ENCODE results near the gene CXXC5. TPM values are rescaled to one million over a fixed set of nuclear protein-coding genes. Genes with fewer than 3 reads are reported as not detected.

Gene CXXC5
- total and polyA plus RNA-seq, 8 donors = 18.3 to 101 (median 26.5) TPM

DNA sequence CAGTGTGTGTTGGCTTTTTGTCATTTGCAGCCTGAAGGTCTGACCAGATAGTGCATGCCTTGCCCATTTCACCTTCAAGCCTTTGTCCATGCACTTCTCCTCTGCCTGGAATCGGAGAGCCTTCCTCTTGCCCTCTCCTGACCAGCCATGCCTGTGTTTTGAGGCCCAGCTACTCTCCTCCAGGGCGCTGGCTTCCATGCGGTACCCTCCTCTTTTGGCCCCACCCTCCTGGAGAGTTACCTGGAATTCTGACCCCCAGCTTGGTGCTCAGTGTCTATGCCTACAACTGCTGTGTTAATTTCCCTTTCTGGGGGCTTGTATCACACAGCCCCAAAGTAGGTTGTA lies 52.5 kb downstream of the CXXC5 start:
- no peaks in the 10 kb centered on the region for H3K9me3 ChIP-seq
- 78 to 87% (median 80%) methylated on average over 3 of the region's 3 CpGs for WGBS, 5 donors
- no peaks in the 10 kb centered on the region for H3K36me3 ChIP-seq
- H3K4me1 ChIP-seq = peaks cover 36 to 50% (median 45%) of the 10 kb centered on the region in 4 donors
- peak overlapping the region in 1 of 5 donors; percentile 5 for H3K27ac ChIP-seq
- TF ChIP-seq, protein P1, sequence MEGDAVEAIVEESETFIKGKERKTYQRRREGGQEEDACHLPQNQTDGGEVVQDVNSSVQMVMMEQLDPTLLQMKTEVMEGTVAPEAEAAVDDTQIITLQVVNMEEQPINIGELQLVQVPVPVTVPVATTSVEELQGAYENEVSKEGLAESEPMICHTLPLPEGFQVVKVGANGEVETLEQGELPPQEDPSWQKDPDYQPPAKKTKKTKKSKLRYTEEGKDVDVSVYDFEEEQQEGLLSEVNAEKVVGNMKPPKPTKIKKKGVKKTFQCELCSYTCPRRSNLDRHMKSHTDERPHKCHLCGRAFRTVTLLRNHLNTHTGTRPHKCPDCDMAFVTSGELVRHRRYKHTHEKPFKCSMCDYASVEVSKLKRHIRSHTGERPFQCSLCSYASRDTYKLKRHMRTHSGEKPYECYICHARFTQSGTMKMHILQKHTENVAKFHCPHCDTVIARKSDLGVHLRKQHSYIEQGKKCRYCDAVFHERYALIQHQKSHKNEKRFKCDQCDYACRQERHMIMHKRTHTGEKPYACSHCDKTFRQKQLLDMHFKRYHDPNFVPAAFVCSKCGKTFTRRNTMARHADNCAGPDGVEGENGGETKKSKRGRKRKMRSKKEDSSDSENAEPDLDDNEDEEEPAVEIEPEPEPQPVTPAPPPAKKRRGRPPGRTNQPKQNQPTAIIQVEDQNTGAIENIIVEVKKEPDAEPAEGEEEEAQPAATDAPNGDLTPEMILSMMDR (IDR thresholded peaks at IDR 0.05) = no peak
- no peak for TF ChIP-seq POLR2AphosphoS5 (IDR thresholded peaks at IDR 0.05)
- no peak for TF ChIP-seq EP300 (IDR thresholded peaks at IDR 0.05)
- TF ChIP-seq POLR2A (IDR thresholded peaks at IDR 0.05) = no peak
- no peak for DNase-seq
- no peak overlapping the region for H3K4me3 ChIP-seq
- intact Hi-C loops (cut with DNase I; ENCODE audit: low total_unique reads) = no loop called here
- H3K27me3 ChIP-seq = peaks cover 0 to 19% (median 11%) of the 10 kb centered on the region in 3 donors

DNA sequence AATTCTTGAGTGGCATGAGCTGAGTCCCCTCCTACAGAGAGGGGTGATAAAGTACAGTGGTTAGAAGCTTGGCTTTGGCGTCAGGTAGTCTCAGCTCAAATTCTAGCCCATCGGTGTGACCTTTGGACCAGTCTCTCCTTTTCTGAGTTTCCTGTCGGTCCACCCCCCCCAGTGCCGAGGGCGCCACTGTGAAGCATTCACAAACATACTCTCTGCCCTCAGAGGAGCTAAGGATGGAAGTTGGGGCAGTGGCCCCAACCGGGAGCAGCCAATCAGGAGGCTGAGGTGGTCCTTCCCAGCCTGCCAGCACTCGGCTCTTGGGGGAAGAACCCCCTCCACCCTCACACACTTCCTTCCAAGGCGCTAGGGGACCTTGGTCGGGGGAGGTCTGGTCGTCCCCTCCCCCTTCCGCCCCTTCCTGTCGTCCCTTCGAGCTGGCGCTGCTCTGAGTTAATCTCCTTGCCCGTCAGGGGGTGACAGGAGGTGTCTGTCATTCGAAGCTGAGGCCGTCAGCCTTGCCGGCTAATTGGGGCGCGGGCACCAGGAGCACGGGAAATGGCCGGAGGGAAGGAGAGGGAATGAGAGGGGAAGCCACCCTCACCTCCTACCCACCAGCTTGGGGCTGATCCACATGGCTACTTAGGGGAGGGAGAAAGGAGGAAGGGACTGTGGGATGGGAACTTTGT lies 53.0 kb downstream of the CXXC5 start:
- Histone ChIP-seq H3K27ac (no peak overlapping the region), H3K4me1 (peaks cover 36 to 47% (median 43%) of the 10 kb centered on the region in 4 donors), H3K36me3 (no peaks in the 10 kb centered on the region), H3K4me3 (no peak overlapping the region), H3K9me3 (no peaks in the 10 kb centered on the region), H3K27me3 (peaks cover 0 to 19% (median 11%) of the 10 kb centered on the region in 3 donors)
- TF ChIP-seq, protein P1 (IDR thresholded peaks at IDR 0.05) = no peak
- no peak for TF ChIP-seq EP300 (IDR thresholded peaks at IDR 0.05)
- no peak for TF ChIP-seq POLR2AphosphoS5 (IDR thresholded peaks at IDR 0.05)
- no peak for TF ChIP-seq POLR2A (IDR thresholded peaks at IDR 0.05)
- 24 to 40% (median 30%) methylated on average over 11 to 22 of the region's 22 CpGs for WGBS, 5 donors
- DNase-seq = peak in 1 of 2 donors; percentile 76
- intact Hi-C loops (cut with DNase I; ENCODE audit: low total_unique reads) = no loop called here

GRCh38 chr5:139702548-139702947 lies 54.4 kb downstream of the CXXC5 start:
- H3K4me3 ChIP-seq = no peak overlapping the region
- no peak for TF ChIP-seq POLR2A (IDR thresholded peaks at IDR 0.05)
- no peak for TF ChIP-seq POLR2AphosphoS5 (IDR thresholded peaks at IDR 0.05)
- no peak for DNase-seq
- no peaks in the 10 kb centered on the region for H3K36me3 ChIP-seq
- H3K4me1 ChIP-seq = peaks cover 24 to 36% (median 30%) of the 10 kb centered on the region in 4 donors
- H3K27me3 ChIP-seq = peaks cover 0 to 6% (median 0%) of the 10 kb centered on the region in 3 donors
- intact Hi-C loops (cut with DNase I; ENCODE audit: low total_unique reads) = no loop called here
- H3K9me3 ChIP-seq = no peaks in the 10 kb centered on the region
- no peak overlapping the region for H3K27ac ChIP-seq
- WGBS, 5 donors = 82 to 94% (median 90%) methylated on average over 3 of the region's 3 CpGs

DNA sequence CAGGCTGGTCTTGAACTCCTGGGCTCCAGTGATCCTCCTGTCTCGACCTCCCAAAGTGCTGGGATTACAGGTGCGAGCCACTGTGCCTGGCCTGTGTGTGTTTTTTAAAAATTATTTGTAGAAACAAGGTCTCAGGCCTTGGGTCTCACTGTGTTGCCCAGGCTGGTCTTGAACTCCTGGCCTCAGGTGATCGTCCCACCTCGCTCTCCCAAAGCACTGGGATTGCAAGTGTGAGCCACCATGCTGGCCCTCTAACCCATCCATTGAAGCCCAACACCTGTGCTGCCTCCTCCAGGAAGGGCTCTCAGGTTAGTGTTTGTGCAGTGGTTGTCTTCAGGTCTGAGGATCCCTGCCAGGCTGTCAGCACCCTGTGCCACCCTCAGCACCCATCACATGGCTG lies 56.6 kb downstream of the CXXC5 start:
- Histone ChIP-seq H3K4me1 (peaks cover 24 to 36% (median 30%) of the 10 kb centered on the region in 4 donors), H3K27ac (no peak overlapping the region), H3K27me3 (peaks cover 0 to 8% (median 0%) of the 10 kb centered on the region in 3 donors), H3K9me3 (no peaks in the 10 kb centered on the region), H3K4me3 (no peak overlapping the region), H3K36me3 (no peaks in the 10 kb centered on the region)
- intact Hi-C loops (cut with DNase I; ENCODE audit: low total_unique reads) = no loop called here
- DNase-seq = no peak
- WGBS, 5 donors = 86 to 95% (median 92%) methylated on average over 4 of the region's 4 CpGs
- no peak for TF ChIP-seq EP300 (IDR thresholded peaks at IDR 0.05)
- TF ChIP-seq POLR2A (IDR thresholded peaks at IDR 0.05) = no peak
- no peak for TF ChIP-seq POLR2AphosphoS5 (IDR thresholded peaks at IDR 0.05)
- TF ChIP-seq, protein P1 (IDR thresholded peaks at IDR 0.05) = no peak

- H3K4me3 ChIP-seq = no peak overlapping the region
- peak in 1 of 2 donors; percentile 14 for DNase-seq
- peaks cover 0 to 12% (median 0%) of the 10 kb centered on the region in 3 donors for H3K27me3 ChIP-seq
- no peaks in the 10 kb centered on the region for H3K36me3 ChIP-seq
- TF ChIP-seq EP300 (IDR thresholded peaks at IDR 0.05) = no peak
- TF ChIP-seq POLR2AphosphoS5 (IDR thresholded peaks at IDR 0.05) = no peak
- no peak for TF ChIP-seq POLR2A (IDR thresholded peaks at IDR 0.05)
- TF ChIP-seq, protein P1 (IDR thresholded peaks at IDR 0.05) = no peak
- H3K4me1 ChIP-seq = peaks cover 29 to 39% (median 35%) of the 10 kb centered on the region in 4 donors
- 73 to 84% (median 76%) methylated on average over 3 of the region's 3 CpGs for WGBS, 5 donors
- no peak overlapping the region for H3K27ac ChIP-seq
- no peaks in the 10 kb centered on the region for H3K9me3 ChIP-seq
- intact Hi-C loops (cut with DNase I; ENCODE audit: low total_unique reads) = no loop called here
Measured at GRCh38 chr5:139705191-139705590, 57.0 kb downstream of the CXXC5 start.
